ENCODE results near the gene PYGM.

Gene PYGM

GRCh38 chr11:64767344-64768299 lies 7.8 kb upstream of the PYGM start:
- peak; percentile 56 for DNase-seq (ENCODE audit: low read depth)

- no peak for DNase-seq (ENCODE audit: low read depth)
Measured at GRCh38 chr11:64766881-64767280, 7.1 kb upstream of the PYGM start.

GRCh38 chr11:64765851-64766665 lies 6.3 kb upstream of the PYGM start:
- no peak for DNase-seq (ENCODE audit: low read depth)

GRCh38 chr11:64765291-64765850 lies 5.6 kb upstream of the PYGM start:
- no peak for DNase-seq (ENCODE audit: low read depth)

- DNase-seq (ENCODE audit: low read depth): no peak
Measured at GRCh38 chr11:64764753-64765152, 5.0 kb upstream of the PYGM start.

GRCh38 chr11:64764040-64764611 lies 4.4 kb upstream of the PYGM start:
- DNase-seq (ENCODE audit: low read depth): no peak

- no peak for DNase-seq (ENCODE audit: low read depth)
Measured at GRCh38 chr11:64763526-64764039, 3.8 kb upstream of the PYGM start.

- DNase-seq (ENCODE audit: low read depth): no peak
Measured at GRCh38 chr11:64762674-64763525, 3.1 kb upstream of the PYGM start.

GRCh38 chr11:64762277-64762673 lies 2.5 kb upstream of the PYGM start:
- DNase-seq (ENCODE audit: low read depth): no peak

- no peak for DNase-seq (ENCODE audit: low read depth)
Measured at GRCh38 chr11:64760759-64761420, 1.1 kb upstream of the PYGM start.

GRCh38 chr11:64759131-64759721 lies 548 bp downstream of the PYGM start:
- no peak for DNase-seq (ENCODE audit: low read depth)

GRCh38 chr11:64758330-64759079 lies 1.3 kb downstream of the PYGM start:
- no peak for DNase-seq (ENCODE audit: low read depth)

- no peak for DNase-seq (ENCODE audit: low read depth)
Measured at GRCh38 chr11:64757549-64758329, 2.0 kb downstream of the PYGM start.

- no peak for DNase-seq (ENCODE audit: low read depth)
Measured at GRCh38 chr11:64755681-64756361, 4.0 kb downstream of the PYGM start.

GRCh38 chr11:64754919-64755662 lies 4.7 kb downstream of the PYGM start:
- no peak for DNase-seq (ENCODE audit: low read depth)

- no peak for DNase-seq (ENCODE audit: low read depth)
Measured at GRCh38 chr11:64754124-64754918, 5.5 kb downstream of the PYGM start.

All from CMK (cell line).